GM21528 (cell line): ENCODE data around the gene SUCLG2.

Experiments
- ATAC-seq: cut with Tn5 transposase; IDR thresholded peaks from one replicate; pipeline ENCODE4 v1.9.1; 2021; ENCODE audit warnings: mild to moderate bottlenecking, moderate library complexity; ENCODE audit not compliant: unreplicated experiment, low FRiP score

Gene SUCLG2

GRCh38 chr3:67521053-67521646 is 133.3 kb downstream of the SUCLG2 start:
- peak; percentile 79 for ATAC-seq

GRCh38 chr3:67518236-67518635 is 136.2 kb downstream of the SUCLG2 start:
- no peak for ATAC-seq

DNA sequence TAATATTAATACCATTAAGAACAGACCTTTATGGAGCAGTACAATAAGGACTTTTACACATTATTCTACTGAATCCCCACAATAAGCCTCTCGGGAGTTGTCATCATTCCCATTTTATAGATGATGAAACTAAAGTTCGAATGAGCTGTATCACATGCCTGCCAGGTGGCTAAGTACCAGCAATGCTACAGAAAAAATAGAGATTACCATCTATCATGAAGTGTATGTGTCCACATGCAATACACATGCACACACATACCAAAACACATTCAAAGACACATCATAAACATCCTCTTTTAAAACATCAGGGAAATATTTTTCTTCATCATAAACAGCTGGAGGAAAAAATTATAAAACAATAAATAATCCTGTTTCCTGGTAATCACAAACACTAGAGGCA is 136.6 kb downstream of the SUCLG2 start:
- ATAC-seq, result no peak

- ATAC-seq, result no peak
These were observed 137.9 kb downstream of the SUCLG2 start for GRCh38 chr3:67516496-67516895.

GRCh38 chr3:67515778-67516177 is 138.6 kb downstream of the SUCLG2 start:
- no peak for ATAC-seq

GRCh38 chr3:67509471-67510075 is 144.8 kb downstream of the SUCLG2 start:
- ATAC-seq, result no peak

DNA sequence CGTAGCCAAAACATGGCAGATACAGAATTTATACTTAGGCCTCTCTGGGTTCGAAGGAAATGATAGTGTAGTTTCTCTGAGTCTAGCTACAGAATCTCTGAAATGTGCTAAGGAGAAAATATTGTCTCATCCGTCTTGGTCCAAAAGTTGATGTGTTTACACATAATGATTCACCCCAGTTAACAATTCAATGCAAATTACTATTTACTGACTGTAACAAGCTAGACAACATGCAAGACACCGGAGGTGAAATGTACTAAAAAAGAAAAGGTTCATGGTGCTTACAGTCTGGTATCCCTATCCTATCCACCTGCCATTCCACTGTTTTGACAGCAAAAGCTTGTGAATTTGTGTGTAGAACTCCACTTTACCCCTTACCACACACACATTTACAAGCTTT is 146.8 kb downstream of the SUCLG2 start:
- ATAC-seq, result no peak

DNA sequence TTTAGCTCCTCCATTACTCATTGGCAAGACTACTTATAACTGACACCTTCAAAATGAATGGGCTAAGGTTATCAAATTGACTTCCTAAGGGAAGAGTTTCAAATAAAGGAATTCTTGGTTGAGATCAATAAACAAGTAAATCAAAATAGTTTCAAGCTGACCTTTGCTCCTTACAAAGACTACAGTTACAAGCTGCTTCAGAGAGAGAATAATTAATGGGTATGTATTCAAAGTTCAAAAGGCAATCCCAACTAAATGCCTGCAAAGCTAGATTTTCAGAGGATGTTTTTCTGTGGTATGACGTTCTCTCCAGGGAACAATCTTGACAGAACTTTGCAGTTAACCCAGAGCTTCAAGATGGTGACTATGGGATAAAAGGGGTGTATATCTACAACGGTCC is 153.7 kb downstream of the SUCLG2 start:
- ATAC-seq, result no peak

DNA sequence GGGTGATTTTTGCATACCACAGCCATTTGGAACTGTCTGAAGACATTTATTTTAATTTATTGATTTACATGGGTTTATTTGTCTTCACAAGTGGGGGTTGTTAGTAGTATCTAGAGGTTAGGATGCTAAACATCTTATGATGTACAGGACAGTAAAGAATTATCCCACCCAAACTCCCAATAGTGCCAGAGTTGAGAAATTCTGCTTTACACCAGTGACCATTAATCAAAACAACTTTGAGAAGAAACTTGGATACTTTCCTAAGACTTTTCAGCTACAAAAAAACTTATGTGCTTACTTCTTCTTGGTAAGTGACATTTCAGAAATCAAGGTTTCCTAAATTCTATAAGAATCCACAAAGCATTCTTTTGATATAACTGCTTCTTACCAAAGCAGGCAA is 156.7 kb downstream of the SUCLG2 start:
- ATAC-seq, result no peak

DNA sequence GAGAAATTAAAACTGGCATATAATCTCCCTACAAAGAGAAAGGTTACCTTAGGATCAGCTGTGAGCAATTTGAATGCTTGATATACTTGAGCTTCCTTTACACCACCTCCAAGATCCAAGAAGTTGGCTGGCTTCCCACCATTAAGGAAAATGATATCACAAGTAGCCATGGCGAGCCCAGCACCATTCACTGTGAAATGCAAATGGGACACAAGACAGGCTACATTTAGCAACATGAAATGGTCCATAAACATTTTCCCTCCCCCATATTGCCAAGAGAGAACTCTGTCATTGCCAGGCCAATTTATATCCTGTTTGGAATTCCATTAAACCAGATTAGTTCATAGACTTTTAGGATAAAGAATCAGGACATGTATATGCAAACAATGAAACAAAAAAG is 158.7 kb downstream of the SUCLG2 start:
- ATAC-seq, result no peak

DNA sequence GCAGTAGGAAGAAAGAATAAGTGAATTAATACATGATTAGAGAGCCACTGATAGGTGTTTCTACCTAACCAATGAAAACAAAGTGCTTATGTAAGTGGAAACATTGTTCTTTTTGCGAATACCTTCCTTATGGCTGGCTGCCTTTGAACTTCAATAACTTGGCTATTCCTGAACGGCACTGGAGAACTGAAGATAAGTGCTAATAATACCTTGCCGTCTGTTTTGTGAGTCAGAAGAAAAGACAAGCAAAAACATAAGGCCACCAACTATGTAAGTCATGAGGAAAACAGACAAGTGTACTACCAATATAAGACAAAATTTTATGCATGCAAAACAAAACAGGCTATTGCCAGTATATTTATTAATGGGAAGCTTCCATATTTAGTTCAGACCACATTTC is 160.6 kb downstream of the SUCLG2 start:
- no peak for ATAC-seq

GRCh38 chr3:67490658-67491057 is 163.8 kb downstream of the SUCLG2 start:
- ATAC-seq, result no peak

DNA sequence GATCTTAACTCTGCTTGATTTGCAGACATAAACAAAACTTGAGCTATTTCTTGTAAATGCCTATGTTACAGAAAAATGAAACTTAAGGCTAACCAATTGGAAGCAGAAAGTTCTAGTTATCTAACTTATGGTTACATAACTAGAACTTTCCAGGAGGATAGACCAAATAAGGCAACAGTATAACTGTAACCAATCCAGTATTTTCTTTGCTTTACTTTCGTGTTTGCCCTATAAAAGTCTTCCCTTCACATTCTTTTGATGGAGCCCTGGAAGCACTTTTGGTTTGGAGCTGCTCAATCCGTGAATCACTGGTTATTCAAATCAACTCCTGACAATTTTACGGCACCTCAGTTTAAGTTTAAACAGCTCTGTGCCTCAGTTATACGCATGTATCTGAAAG is 164.6 kb downstream of the SUCLG2 start:
- ATAC-seq, result no peak

DNA sequence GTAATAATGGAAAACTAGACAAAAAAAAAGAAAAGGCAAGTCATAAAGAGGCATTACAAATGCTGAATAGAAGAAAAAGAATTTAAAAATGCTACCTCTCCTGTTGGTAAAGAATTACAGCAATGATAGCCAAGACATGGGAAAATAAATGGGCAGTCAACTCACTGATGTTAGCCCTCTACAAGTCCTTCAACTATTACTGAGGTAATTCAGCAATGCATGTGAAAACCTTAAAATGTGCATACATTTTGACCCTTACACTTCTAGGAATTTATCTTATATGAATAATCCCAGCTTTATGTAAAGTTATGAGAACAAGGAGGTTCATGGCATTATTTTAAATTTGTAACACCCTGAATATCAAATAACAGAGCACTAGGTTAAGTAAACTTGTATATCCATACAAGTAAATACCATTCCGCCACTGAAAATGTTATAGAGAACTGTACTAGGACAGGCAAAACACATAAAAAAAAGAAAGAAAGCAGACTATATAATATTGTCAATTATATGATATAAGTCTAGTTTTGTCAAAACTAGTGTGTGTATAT is 166.8 kb downstream of the SUCLG2 start:
- no peak for ATAC-seq

DNA sequence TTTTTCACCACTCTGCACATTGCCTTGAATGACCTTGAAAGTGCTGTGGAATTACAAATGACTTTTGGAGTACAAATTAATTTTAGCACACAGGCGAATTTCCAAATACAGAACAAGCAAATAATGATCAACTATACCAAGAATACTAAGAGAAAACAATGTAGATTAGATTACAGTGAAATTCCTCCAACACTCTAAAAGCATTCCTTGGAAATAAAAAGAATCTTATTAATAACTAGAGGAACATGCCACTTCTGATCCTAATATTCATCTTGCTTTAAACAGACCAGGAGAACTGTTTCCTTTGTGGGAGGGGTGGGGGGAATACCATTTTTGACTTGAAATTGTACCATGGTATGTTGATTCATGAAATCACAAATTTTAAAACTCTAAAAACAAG is 167.5 kb downstream of the SUCLG2 start:
- no peak for ATAC-seq

GRCh38 chr3:67484085-67484484 is 170.3 kb downstream of the SUCLG2 start:
- ATAC-seq, result no peak

DNA sequence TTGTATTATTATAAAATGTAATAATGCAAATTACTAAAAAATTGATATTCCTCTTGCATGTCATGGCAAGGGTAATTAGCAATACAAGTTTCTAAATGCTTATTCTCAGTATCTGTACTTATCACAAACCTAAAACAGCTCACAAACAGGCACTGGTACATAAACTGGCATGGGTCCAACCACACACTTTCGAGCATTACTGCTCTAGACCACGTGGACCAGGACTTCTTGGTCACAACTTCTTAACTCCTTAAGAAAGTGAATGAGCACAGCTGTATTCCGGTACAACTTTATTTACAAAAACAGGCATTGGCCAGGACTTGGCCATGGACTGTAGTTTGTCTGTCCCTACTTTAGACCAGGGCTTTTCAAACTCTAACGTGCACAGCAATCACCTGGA is 173.3 kb downstream of the SUCLG2 start:
- ATAC-seq, result no peak

- ATAC-seq, result no peak
These were observed 176.0 kb downstream of the SUCLG2 start for GRCh38 chr3:67478423-67478822.

DNA sequence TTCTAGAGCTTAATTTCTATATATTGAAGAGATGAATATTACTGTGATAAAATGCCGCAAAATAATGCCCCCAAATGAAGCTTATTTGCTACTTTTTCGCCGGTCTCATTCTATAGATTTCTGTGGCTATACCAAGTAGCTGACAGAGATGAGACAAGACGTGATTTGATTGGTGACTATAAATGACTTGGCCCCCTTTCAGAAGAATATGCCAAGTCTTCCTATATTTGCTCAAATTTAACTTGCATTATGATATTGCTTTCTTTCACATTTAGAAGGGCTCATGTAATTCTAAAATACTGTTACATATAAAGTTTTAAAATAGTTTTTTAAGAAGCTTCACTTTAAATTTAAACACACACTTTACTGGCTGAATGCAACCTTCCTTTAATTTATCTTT is 180.1 kb downstream of the SUCLG2 start:
- ATAC-seq, result no peak

- no peak for ATAC-seq
These were observed 181.7 kb downstream of the SUCLG2 start for GRCh38 chr3:67472674-67473201.

DNA sequence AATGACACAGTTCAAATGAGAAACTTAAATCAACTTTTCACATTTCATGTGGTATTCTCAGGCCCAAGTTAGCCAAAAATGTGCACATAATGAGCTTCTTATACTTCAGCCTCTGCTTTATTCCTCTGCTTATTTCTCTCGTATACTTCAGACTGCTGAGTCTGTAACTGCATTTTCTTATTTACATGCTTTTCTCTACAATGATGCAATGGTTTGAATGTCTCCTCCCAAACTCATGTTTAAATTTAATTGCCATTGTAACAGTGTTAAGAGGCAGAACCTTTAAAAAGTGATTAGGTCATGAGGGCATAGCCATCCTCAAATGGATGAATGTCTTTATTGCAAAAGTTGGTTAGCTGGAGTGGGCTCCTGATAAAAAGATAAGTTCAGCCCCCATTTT is 184.2 kb downstream of the SUCLG2 start:
- no peak for ATAC-seq

- ATAC-seq, result no peak
These were observed 185.9 kb downstream of the SUCLG2 start for GRCh38 chr3:67468511-67468910.
